Measurements from ENCODE around the gene THG1L. TPM values are rescaled to one million over a fixed set of nuclear protein-coding genes. Genes with fewer than 3 reads are reported as not detected.

Gene THG1L
- total RNA-seq, 4 donors from 2014 or later: 13.2 to 20.3 (median 15.5) TPM

DNA sequence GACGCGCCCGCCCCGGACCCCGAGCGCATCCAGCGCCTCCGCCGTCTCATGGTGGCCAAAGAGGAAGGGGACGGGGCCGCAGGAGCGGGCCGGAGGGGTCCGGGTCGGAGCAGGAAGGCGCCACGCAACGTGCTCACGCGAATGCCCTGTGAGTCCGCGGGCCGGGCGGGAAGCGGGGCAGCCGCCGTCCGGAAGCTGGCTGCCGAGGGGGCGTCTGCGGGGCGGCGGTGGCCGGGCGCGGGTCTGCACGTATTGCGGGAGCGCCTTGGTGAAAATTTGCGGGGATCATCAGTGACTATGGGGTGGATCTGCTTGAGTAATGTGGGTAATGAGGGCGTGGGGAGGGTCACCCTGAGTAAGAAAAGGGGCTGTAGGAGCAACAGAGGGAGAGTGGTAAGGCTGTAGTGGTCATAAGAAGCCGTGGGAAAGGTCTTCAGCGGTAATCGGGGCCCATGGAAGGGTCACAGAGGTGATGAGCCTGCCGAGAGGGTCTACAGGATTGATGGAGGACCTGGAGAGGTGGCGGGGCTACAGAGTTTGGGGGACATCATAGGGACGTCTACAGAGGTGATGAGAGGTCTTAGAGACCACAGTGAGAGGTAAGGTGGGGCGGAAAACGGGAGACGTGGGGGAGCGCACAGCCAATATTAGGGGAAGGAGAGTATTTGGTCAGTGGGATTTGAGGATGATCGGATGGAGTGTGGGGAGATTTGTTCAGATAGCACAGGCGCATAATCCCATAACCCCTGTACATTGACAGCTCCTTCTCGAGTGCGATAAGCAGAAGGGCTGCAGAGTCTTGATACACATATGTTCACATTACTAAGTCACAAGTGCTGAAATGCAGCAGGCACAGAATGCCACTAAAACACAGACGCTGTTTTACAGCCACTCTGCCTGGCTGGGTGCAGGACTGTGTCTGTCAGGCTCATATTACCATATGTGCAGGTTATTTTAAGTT lies 13.1 kb downstream of the THG1L start:
- Histone ChIP-seq H3K4me1 (peaks cover 0 to 58% (median 3%) of the 10 kb centered on the region in 3 donors), H3K4me3 (peak overlapping the region; percentile 89 to 92), H3K36me3 (peaks cover 0 to 12% of the 10 kb centered on the region in 2 donors), H3K27me3 (no peaks in the 10 kb centered on the region), H3K27ac (peak overlapping the region; percentile 15 to 93 (median 90)), H3K9me3 (no peaks in the 10 kb centered on the region)
- peak; percentile 12 for ATAC-seq
- TF ChIP-seq, protein P1, sequence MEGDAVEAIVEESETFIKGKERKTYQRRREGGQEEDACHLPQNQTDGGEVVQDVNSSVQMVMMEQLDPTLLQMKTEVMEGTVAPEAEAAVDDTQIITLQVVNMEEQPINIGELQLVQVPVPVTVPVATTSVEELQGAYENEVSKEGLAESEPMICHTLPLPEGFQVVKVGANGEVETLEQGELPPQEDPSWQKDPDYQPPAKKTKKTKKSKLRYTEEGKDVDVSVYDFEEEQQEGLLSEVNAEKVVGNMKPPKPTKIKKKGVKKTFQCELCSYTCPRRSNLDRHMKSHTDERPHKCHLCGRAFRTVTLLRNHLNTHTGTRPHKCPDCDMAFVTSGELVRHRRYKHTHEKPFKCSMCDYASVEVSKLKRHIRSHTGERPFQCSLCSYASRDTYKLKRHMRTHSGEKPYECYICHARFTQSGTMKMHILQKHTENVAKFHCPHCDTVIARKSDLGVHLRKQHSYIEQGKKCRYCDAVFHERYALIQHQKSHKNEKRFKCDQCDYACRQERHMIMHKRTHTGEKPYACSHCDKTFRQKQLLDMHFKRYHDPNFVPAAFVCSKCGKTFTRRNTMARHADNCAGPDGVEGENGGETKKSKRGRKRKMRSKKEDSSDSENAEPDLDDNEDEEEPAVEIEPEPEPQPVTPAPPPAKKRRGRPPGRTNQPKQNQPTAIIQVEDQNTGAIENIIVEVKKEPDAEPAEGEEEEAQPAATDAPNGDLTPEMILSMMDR (IDR thresholded peaks at IDR 0.05): no peak
- peak in 1 of 2 donors; percentile 1 for TF ChIP-seq POLR2A (IDR thresholded peaks at IDR 0.05)
- WGBS, 2 donors (ENCODE audit: low coverage in 1 of 2): 6 to 9% methylated on average over 15 to 17 of the region's 56 CpGs

- WGBS, 2 donors (ENCODE audit: low coverage in 1 of 2): 19 to 26% methylated on average over 3 to 4 of the region's 4 CpGs
- TF ChIP-seq POLR2A (IDR thresholded peaks at IDR 0.05) (peak in 1 of 2 donors; percentile 6), POLR2AphosphoS5 (IDR thresholded peaks at IDR 0.05) (peak; percentile 7), EP300 (IDR thresholded peaks at IDR 0.05) (no peak)
- TF ChIP-seq, protein P1 (IDR thresholded peaks at IDR 0.05): no peak
- H3K27ac ChIP-seq: peak overlapping the region; percentile 59 to 93 (median 90)
- H3K9me3 ChIP-seq: no peaks in the 10 kb centered on the region
- peaks cover 3 to 65% (median 4%) of the 10 kb centered on the region in 3 donors for H3K4me1 ChIP-seq
- H3K27me3 ChIP-seq: no peaks in the 10 kb centered on the region
- peak overlapping the region; percentile 89 to 92 for H3K4me3 ChIP-seq
- ATAC-seq: peak; percentile 48
- peaks cover 0 to 5% of the 10 kb centered on the region in 2 donors for H3K36me3 ChIP-seq
Observed at GRCh38 chr5:157745041-157745456, 13.8 kb downstream of the THG1L start.

DNA sequence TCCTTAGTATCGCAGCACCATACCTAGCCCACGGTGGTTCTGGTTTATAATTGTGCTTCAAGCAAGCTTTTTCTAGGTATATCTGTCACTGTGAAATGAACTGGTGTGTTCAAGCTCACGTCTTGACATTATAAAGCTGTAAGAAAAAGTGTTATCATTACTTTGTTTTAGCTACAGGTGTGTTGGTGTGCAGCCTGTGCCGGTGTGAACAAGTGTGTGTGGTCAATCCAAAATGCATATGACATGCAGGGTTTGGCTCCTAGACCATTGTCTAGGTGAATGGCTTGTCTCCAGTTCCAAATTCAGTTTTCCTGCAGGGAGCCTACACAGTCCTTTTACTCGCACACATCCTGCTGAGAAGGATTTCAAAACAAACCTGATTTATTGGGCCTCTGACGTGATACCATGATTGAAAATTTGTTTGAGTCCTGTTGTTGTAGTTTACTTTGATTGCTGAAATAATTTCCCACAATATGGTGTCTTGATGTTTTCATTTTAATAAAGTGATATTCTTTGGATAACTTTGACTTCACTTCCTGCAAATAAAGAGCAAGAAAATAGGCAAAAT lies 16.0 kb downstream of the THG1L start:
- ATAC-seq: no peak
- H3K27me3 ChIP-seq: no peaks in the 10 kb centered on the region
- no peak overlapping the region for H3K4me3 ChIP-seq
- 50 to 53% methylated on average over 6 of the region's 6 CpGs for WGBS, 2 donors (ENCODE audit: low coverage in 1 of 2)
- peaks cover 3 to 76% (median 7%) of the 10 kb centered on the region in 3 donors for H3K4me1 ChIP-seq
- H3K36me3 ChIP-seq: peaks cover 0 to 12% of the 10 kb centered on the region in 2 donors
- no peak for TF ChIP-seq POLR2A (IDR thresholded peaks at IDR 0.05)
- H3K27ac ChIP-seq: peak overlapping the region; percentile 46 to 93 (median 90)
- H3K9me3 ChIP-seq: no peaks in the 10 kb centered on the region

- TF ChIP-seq, protein P1 (IDR thresholded peaks at IDR 0.05): no peak
- TF ChIP-seq POLR2A (IDR thresholded peaks at IDR 0.05) (no peak), EP300 (IDR thresholded peaks at IDR 0.05) (no peak), POLR2AphosphoS5 (IDR thresholded peaks at IDR 0.05) (peak; percentile 7)
- 74 to 78% methylated on average over 8 of the region's 8 CpGs for WGBS, 2 donors (ENCODE audit: low coverage in 1 of 2)
- peaks cover 1 to 73% (median 7%) of the 10 kb centered on the region in 3 donors for H3K4me1 ChIP-seq
- H3K27ac ChIP-seq: peak overlapping the region; percentile 46 to 93 (median 90)
- H3K27me3 ChIP-seq: no peaks in the 10 kb centered on the region
- no peak for ATAC-seq
- no peaks in the 10 kb centered on the region for H3K9me3 ChIP-seq
- H3K4me3 ChIP-seq: no peak overlapping the region
- peaks cover 0 to 20% of the 10 kb centered on the region in 2 donors for H3K36me3 ChIP-seq
Observed at GRCh38 chr5:157747766-157748700, 16.8 kb downstream of the THG1L start.

Data from gastroesophageal sphincter (tissue), 4 donors.